DOHH2 (cell line): Measurements from ENCODE around the gene NXPH2.

ENCODE experiments used
- CTCF ChIP-seq: fragments of 200-600 bp; sonication (generic); IDR thresholded peaks from one replicate; pipeline ENCODE4 v1.5.1; 2014; ENCODE audit warnings: antibody characterized with exemption, mild to moderate bottlenecking, low read depth, low read length; ENCODE audit not compliant: poor library complexity, severe bottlenecking
- EZH2phosphoT487 ChIP-seq: fragments of 200-600 bp; sonication (generic); IDR thresholded peaks from 2 replicates; pipeline ENCODE4 v1.6.1; 2017; ENCODE audit warnings: borderline replicate concordance, mild to moderate bottlenecking, antibody characterized with exemption, low read length, moderate library complexity, mixed read lengths

DNA sequence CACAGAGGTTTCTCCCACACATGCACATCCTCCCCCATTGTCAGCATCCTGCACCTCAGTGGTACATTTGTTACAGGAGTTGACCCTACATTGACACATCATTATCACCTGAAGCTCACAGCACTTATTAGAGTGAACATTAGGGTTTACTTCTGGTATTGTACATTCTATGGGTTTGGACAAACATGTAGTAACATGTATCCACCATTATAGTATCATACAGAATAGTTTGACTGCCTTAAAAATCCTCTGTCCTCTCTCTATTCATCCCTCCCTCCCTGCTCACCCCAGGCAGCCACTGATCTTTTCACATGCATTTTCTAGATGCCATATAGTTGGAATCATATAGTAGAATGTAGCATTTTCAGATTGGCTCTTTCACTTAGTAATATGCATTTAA, 53.5 kb downstream of the NXPH2 start:
- no peak for TF ChIP-seq CTCF
- TF ChIP-seq EZH2phosphoT487, result no peak
